Fibroblast of peridontal ligament (primary cell): Measurements from ENCODE around the gene CCDC88B.

Experiments used
- DNase-seq: peaks from one replicate; pipeline ENCODE4 v3.0.0-alpha.2; 2010; ENCODE audit errors: extremely low read depth

The CCDC88B gene

GRCh38 chr11:64384981-64385944, 45.3 kb downstream of the CCDC88B start:
- DNase-seq = no peak

- DNase-seq = no peak
Observed at GRCh38 chr11:64385945-64386704, 46.1 kb downstream of the CCDC88B start.

- no peak for DNase-seq
Observed at GRCh38 chr11:64387916-64388315, 47.9 kb downstream of the CCDC88B start.

GRCh38 chr11:64388894-64389293, 48.9 kb downstream of the CCDC88B start:
- no peak for DNase-seq

GRCh38 chr11:64389851-64390250, 49.8 kb downstream of the CCDC88B start:
- no peak for DNase-seq

- DNase-seq = no peak
Observed at GRCh38 chr11:64390558-64390957, 50.6 kb downstream of the CCDC88B start.

- DNase-seq = no peak
Observed at GRCh38 chr11:64391839-64392238, 51.8 kb downstream of the CCDC88B start.

- no peak for DNase-seq
Observed at GRCh38 chr11:64395545-64396078, 55.6 kb downstream of the CCDC88B start.

- no peak for DNase-seq
Observed at GRCh38 chr11:64396079-64396591, 56.1 kb downstream of the CCDC88B start.

- no peak for DNase-seq
Observed at GRCh38 chr11:64400102-64400501, 60.1 kb downstream of the CCDC88B start.

GRCh38 chr11:64400667-64401066, 60.7 kb downstream of the CCDC88B start:
- no peak for DNase-seq

- DNase-seq = no peak
Observed at GRCh38 chr11:64401775-64402174, 61.8 kb downstream of the CCDC88B start.

GRCh38 chr11:64403106-64403505, 63.1 kb downstream of the CCDC88B start:
- no peak for DNase-seq

- peak; percentile 18 for DNase-seq
Observed at GRCh38 chr11:64406221-64406946, 66.4 kb downstream of the CCDC88B start.
